Neural crest cell (in vitro differentiated cells): Measurements from ENCODE around the gene SIGMAR1. TPM values are rescaled to one million over a fixed set of nuclear protein-coding genes. Genes with fewer than 3 reads are reported as not detected.
A peak's percentile ranks its signal among the peaks of the same experiment; 100 is the strongest.

Experiments
- DNase-seq: peaks from one replicate; pipeline ENCODE4 v3.0.0; 2021; ENCODE audit warnings: low read depth, mixed read lengths, low spot score
- H3K27ac Mint-ChIP-seq: one replicate; pipeline ENCODE4 v1.8.0; 2021; ENCODE audit warnings: mild to moderate bottlenecking, mixed read lengths; ENCODE audit not compliant: unreplicated experiment
- H3K27me3 Mint-ChIP-seq: 2 replicates; pipeline ENCODE4 v1.8.0; 2021; ENCODE audit warnings: low read depth, mild to moderate bottlenecking, mixed read lengths
- H3K36me3 Mint-ChIP-seq: 2 replicates; pipeline ENCODE4 v1.8.0; 2021; ENCODE audit warnings: low read depth, mild to moderate bottlenecking, mixed read lengths
- H3K4me1 Mint-ChIP-seq: 2 replicates; pipeline ENCODE4 v1.8.0; 2021; ENCODE audit warnings: mixed read lengths
- H3K4me3 Mint-ChIP-seq: one replicate; pipeline ENCODE4 v1.8.0; 2021; ENCODE audit warnings: mild to moderate bottlenecking, mixed read lengths
- H3K9me3 Mint-ChIP-seq: 2 replicates; pipeline ENCODE4 v1.8.0; 2021; ENCODE audit warnings: mixed read lengths
- total RNA-seq: library from RNA; stranded (reverse); gene quantifications from 2 replicates; pipeline ENCODE4 v1.2.1, GENCODE V29; 2021
- TF ChIP-seq, protein P1 (sequence below): fragments of 200-600 bp; sonication (generic); conservative IDR thresholded peaks from 2 replicates; pipeline ENCODE4 v1.5.0; 2021; ENCODE audit warnings: antibody characterized with exemption, mild to moderate bottlenecking

The SIGMAR1 gene
- total RNA-seq, 1 donor from 2014 or later = 107 TPM

DNA sequence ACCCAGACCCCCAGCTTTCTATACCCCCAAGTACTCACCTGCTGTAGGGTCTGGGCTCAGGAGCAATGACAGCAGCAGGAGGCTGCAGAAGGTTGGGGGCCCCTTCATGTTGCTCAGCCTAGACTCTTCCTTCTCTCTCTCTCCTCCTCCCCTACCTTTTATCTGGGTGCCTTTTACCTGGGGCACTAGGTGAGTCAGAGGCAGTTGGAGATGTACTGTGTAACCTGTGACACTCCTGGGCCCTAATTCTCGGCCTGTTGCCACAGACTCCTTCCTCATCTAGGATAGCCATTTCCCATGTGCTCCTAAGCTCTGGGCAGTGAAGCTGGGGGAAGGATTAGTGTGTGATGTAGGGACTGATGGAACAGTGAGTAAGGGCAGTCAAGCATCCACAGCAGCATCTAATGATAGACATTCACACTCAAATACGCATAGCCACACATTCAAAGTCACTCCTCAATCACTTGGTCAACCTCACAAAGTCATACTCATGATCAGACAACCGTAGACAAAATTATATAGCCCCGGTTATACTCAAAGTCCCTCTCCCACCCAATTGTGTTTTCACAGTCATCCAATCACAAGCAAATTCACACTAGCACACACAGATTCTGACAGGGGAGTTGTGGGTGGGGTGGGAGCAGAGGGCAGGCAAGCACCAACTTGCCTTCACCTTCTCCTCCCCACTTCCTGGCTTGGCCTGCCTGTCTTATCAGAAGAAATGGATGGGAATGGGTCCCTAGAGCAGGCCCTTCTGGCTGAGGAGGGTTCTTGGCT, 25.1 kb upstream of the SIGMAR1 start, which contains the start of gene CCL27:
Gene CCL27 (minus strand): TSS at position 132 of the 777 bp plus-strand sequence. CDS start 24 bp downstream, at position 108.
- TF ChIP-seq, protein P1, sequence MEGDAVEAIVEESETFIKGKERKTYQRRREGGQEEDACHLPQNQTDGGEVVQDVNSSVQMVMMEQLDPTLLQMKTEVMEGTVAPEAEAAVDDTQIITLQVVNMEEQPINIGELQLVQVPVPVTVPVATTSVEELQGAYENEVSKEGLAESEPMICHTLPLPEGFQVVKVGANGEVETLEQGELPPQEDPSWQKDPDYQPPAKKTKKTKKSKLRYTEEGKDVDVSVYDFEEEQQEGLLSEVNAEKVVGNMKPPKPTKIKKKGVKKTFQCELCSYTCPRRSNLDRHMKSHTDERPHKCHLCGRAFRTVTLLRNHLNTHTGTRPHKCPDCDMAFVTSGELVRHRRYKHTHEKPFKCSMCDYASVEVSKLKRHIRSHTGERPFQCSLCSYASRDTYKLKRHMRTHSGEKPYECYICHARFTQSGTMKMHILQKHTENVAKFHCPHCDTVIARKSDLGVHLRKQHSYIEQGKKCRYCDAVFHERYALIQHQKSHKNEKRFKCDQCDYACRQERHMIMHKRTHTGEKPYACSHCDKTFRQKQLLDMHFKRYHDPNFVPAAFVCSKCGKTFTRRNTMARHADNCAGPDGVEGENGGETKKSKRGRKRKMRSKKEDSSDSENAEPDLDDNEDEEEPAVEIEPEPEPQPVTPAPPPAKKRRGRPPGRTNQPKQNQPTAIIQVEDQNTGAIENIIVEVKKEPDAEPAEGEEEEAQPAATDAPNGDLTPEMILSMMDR = no peak
- H3K36me3 Mint-ChIP-seq = peaks cover 5% of the 10 kb centered on the region
- H3K4me3 Mint-ChIP-seq = peak within 1 kb of the TSS; percentile 56
- peak within 1 kb of the TSS; percentile 71 for H3K27ac Mint-ChIP-seq
- H3K4me1 Mint-ChIP-seq = peaks cover 14% of the 10 kb centered on the region
- H3K27me3 Mint-ChIP-seq = no peaks in the 10 kb centered on the region
- H3K9me3 Mint-ChIP-seq = no peaks in the 10 kb centered on the region
- DNase-seq = no peak

GRCh38 chr9:34659592-34660253, 22.1 kb upstream of the SIGMAR1 start:
- no peaks in the 10 kb centered on the region for H3K36me3 Mint-ChIP-seq
- TF ChIP-seq, protein P1 = no peak
- no peak for DNase-seq

DNA sequence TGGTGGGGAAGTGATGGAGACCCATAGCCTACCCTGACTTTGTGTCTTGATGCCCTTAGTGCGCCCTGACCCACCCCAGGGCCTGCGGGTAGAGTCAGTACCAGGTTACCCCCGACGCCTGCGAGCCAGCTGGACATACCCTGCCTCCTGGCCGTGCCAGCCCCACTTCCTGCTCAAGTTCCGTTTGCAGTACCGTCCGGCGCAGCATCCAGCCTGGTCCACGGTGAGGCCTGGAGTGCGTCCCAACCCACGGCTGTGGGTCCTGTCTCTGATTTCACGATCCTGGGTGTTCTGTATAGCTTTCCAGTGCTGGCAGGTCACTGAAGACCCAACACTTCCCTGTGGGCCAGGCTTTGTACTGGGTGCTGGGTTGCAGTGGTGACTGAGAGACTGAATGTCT, 20.9 kb upstream of the SIGMAR1 start:
- DNase-seq = no peak
- H3K27ac Mint-ChIP-seq = peak overlapping the region; percentile 20
- TF ChIP-seq, protein P1 = no peak
- H3K4me1 Mint-ChIP-seq = peaks cover 8% of the 10 kb centered on the region
- no peak overlapping the region for H3K4me3 Mint-ChIP-seq
- no peaks in the 10 kb centered on the region for H3K9me3 Mint-ChIP-seq
- H3K36me3 Mint-ChIP-seq = no peaks in the 10 kb centered on the region
- no peaks in the 10 kb centered on the region for H3K27me3 Mint-ChIP-seq

More at GRCh38 chr9:34659592-34660253, 22.1 kb upstream of the SIGMAR1 start:
- Mint-ChIP-seq H3K9me3 (no peaks in the 10 kb centered on the region), H3K27ac (no peak overlapping the region), H3K4me3 (no peak overlapping the region), H3K4me1 (peaks cover 7% of the 10 kb centered on the region), H3K27me3 (no peaks in the 10 kb centered on the region)

- no peaks in the 10 kb centered on the region for H3K27me3 Mint-ChIP-seq
- H3K9me3 Mint-ChIP-seq = no peaks in the 10 kb centered on the region
- H3K36me3 Mint-ChIP-seq = no peaks in the 10 kb centered on the region
- no peak for DNase-seq
- peaks cover 23% of the 10 kb centered on the region for H3K4me1 Mint-ChIP-seq
- TF ChIP-seq, protein P1 = no peak
- H3K27ac Mint-ChIP-seq = no peak overlapping the region
- H3K4me3 Mint-ChIP-seq = no peak overlapping the region
Measured at GRCh38 chr9:34656992-34657391, 19.4 kb upstream of the SIGMAR1 start.

DNA sequence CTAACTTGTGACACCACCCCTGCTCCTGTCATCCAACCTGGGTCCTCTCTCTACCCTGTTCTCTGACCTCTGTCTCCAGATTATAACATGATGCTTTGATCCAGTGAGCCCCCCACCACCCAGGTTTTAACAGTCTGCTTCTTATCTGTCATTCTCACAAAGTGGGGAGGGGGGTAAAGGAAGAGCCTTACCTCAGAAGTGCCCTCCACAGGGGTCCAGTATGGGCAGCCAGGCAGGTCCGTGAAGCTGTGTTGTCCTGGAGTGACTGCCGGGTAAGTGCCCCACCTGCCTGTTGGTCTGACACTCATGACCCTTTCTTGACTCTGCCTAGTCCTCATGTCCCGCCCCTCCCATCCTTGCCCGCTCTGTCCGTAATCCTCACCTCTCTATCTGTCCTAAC, 17.8 kb upstream of the SIGMAR1 start:
- TF ChIP-seq, protein P1 = no peak
- H3K27ac Mint-ChIP-seq = no peak overlapping the region
- DNase-seq = no peak
- H3K9me3 Mint-ChIP-seq = no peaks in the 10 kb centered on the region
- no peaks in the 10 kb centered on the region for H3K27me3 Mint-ChIP-seq
- no peaks in the 10 kb centered on the region for H3K36me3 Mint-ChIP-seq
- H3K4me1 Mint-ChIP-seq = peaks cover 37% of the 10 kb centered on the region
- no peak overlapping the region for H3K4me3 Mint-ChIP-seq
